OCI-LY7 (cell line): ENCODE measurements around the gene LINGO3. TPM values are rescaled to one million over a fixed set of nuclear protein-coding genes. Genes with fewer than 3 reads are reported as not detected.

Experiments
- BruUV-seq: library from RNA; stranded (reverse); fragments of 400-500 nt; replicated peaks from 2 replicates; lab custom pipeline; 2021; lab: Mats Ljungman, UMichigan
- CTCF ChIA-PET: fragments of 300-600 bp; sonication (Branson Sonifier 250); formaldehyde crosslinking; loops from one replicate; lab custom pipeline; 2022; ENCODE audit warnings: antibody characterized with exemption; ENCODE audit not compliant: unreplicated experiment; lab: Charles Lee
- POLR2A ChIA-PET: fragments of 300-600 bp; sonication (Branson Sonifier 250); formaldehyde crosslinking; loops from one replicate; lab custom pipeline; 2022; ENCODE audit warnings: antibody characterized with exemption; lab: Charles Lee
- DNase-seq: peaks from one replicate; pipeline ENCODE4 v3.0.0-alpha.2; 2015; ENCODE audit warnings: low spot score
- H2AFZ ChIP-seq: fragments of 200-600 bp; sonication (generic), shearing (Covaris generic); 2 replicates; pipeline ENCODE4 v1.6.1; 2014; ENCODE audit warnings: mild to moderate bottlenecking, antibody characterized with exemption, low read length, moderate library complexity
- H3K27ac ChIP-seq: fragments of 200-600 bp; sonication (generic); 2 replicates; pipeline ENCODE4 v1.5.1; 2014; ENCODE audit warnings: mixed run types, low read depth, mild to moderate bottlenecking, moderate library complexity, low read length, inconsistent platforms; ENCODE audit not compliant: poor library complexity, severe bottlenecking
- H3K36me3 ChIP-seq: fragments of 200-600 bp; sonication (generic); 2 replicates; pipeline ENCODE4 v1.6.1; 2014; ENCODE audit warnings: mild to moderate bottlenecking, antibody characterized with exemption, low read length, moderate library complexity, mixed read lengths; ENCODE audit not compliant: insufficient read depth
- H3K4me1 ChIP-seq: fragments of 200-600 bp; sonication (generic); 2 replicates; pipeline ENCODE4 v1.5.1; 2014; ENCODE audit warnings: mild to moderate bottlenecking, low read length; ENCODE audit not compliant: insufficient read depth, poor library complexity, severe bottlenecking
- H3K4me2 ChIP-seq: fragments of 200-600 bp; sonication (generic); 2 replicates; pipeline ENCODE4 v1.6.1; 2014; ENCODE audit warnings: mild to moderate bottlenecking, low read length
- H3K4me3 ChIP-seq: fragments of 200-600 bp; sonication (generic); 2 replicates; pipeline ENCODE4 v1.5.1; 2014; ENCODE audit warnings: mild to moderate bottlenecking, low read depth, low read length; ENCODE audit not compliant: poor library complexity, severe bottlenecking
- H3K79me2 ChIP-seq: fragments of 200-600 bp; sonication (generic); 2 replicates; pipeline ENCODE4 v1.6.1; 2016; ENCODE audit warnings: low read depth, mild to moderate bottlenecking, low read length, moderate library complexity, mixed read lengths; ENCODE audit not compliant: insufficient read depth
- H3K9me2 ChIP-seq: fragments of 200-600 bp; sonication (generic); 2 replicates; pipeline ENCODE4 v1.6.1; 2016; ENCODE audit warnings: mild to moderate bottlenecking, low read length, mixed read lengths; ENCODE audit not compliant: insufficient read depth
- H3K9me3 ChIP-seq: fragments of 200-600 bp; sonication (generic); 2 replicates; pipeline ENCODE4 v1.6.1; 2014; ENCODE audit warnings: mild to moderate bottlenecking, mixed run types, low read length, mixed read lengths
- H4K20me1 ChIP-seq: fragments of 200-600 bp; sonication (generic); 2 replicates; pipeline ENCODE4 v1.6.1; 2014; ENCODE audit warnings: mild to moderate bottlenecking, antibody characterized with exemption, low read length, moderate library complexity, mixed read lengths; ENCODE audit not compliant: insufficient read depth
- EZH2phosphoT487 ChIP-seq: fragments of 200-600 bp; sonication (generic); IDR thresholded peaks from 2 replicates; pipeline ENCODE4 v1.6.1; 2018; ENCODE audit warnings: low read depth, borderline replicate concordance, mild to moderate bottlenecking, mixed run types, antibody characterized with exemption, low read length, moderate library complexity, mixed read lengths
- intact Hi-C: fragments of 100-400 bp; cut with micrococcal nuclease; formaldehyde crosslinking; loops from one replicate; pipeline ENCODE4 v1.10.0; 2022; ENCODE audit not compliant: unreplicated experiment
- total RNA-seq, 2 experiments: library from RNA; depleted of rRNA in 1 of 2; stranded (reverse); fragments of >200 nt in 1 of 2; shearing (Covaris generic) in 1 of 2; gene quantifications; 2 replicates each; pipeline ENCODE4 v1.2.3, GENCODE V29; 2014 to 2022
- TF ChIP-seq, protein P1 (sequence below): fragments of 200-600 bp; sonication (generic); conservative IDR thresholded peaks from 2 replicates; pipeline ENCODE4 v1.5.1; 2014; ENCODE audit warnings: mild to moderate bottlenecking, antibody characterized with exemption, low read length, moderate library complexity, mixed read lengths

The LINGO3 gene
- total RNA-seq, 2 experiments from 2014 or later: 0.13 to 0.38 TPM

DNA sequence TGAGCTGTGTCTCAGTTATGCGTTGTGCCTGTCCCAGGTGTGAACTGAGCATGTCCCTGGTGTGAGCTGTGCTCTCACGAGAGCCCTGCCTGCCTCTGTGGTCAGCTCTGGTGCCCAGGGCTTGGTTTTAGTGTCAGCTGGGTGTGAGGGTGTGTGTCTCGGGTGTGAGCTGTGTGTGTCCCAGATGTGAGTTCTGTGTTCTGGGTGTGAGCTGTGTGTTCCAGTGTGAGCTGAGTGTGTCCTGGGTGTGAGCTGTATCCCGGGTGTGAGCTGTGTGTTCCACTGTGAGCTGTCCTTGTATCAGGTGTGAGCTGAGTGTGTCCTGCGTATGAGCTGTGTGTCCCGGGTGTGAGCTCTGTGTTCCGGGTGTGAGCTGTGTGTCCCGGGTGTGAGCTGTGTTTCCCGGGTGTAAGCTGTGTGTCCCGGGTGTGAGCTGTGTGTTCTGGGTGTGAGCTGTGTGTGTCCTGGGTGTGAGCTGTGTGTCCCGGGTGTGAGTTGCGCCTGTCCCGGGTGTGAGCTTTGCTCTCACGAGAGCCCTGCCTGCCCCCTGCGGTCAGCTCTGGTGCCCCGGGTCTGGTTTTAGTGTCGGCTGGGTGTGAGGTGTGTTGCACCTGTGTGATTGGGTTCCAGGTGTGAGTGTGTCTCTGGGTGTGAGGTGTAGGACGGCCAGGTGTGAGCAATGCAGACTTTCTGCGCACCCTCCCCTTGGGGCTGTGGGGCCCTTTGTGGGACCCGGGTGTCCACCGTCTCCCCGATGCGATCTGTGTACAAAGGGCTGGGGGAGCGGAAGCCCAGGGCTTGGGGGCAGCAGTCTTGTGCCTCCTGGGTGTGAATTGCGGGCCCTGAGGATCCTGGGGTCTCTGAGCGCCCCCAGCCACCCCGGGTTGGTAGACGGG is 18.9 kb downstream of the LINGO3 start:
- Histone ChIP-seq H3K79me2 (no peaks in the 10 kb centered on the region), H3K9me3 (no peaks in the 10 kb centered on the region), H3K4me3 (peak overlapping the region; percentile 73), H3K4me1 (peaks cover 38% of the 10 kb centered on the region), H3K9me2 (no peaks in the 10 kb centered on the region), H4K20me1 (no peaks in the 10 kb centered on the region), H3K27ac (peak overlapping the region; percentile 86), H3K4me2 (peak overlapping the region; percentile 76), H3K36me3 (no peaks in the 10 kb centered on the region), H2AFZ (peak overlapping the region; percentile 69; the same call in 1 of the 2 replicates)
- ChIA-PET CTCF (interaction anchor here (0.6 to 1.0 kb wide), 2 partner anchors 15 to 29 kb away, joined by 3 to 9 read pairs; no protein-coding TSS in a partner anchor), POLR2A (interaction anchor here (0.6 to 1.6 kb wide), 8 partner anchors 39 to 414 kb away, joined by 3 to 7 read pairs (median 3); partner anchors contain the start of genes GADD45B, LMNB2 and LSM7)
- TF ChIP-seq EZH2phosphoT487: no peak
- TF ChIP-seq, protein P1, sequence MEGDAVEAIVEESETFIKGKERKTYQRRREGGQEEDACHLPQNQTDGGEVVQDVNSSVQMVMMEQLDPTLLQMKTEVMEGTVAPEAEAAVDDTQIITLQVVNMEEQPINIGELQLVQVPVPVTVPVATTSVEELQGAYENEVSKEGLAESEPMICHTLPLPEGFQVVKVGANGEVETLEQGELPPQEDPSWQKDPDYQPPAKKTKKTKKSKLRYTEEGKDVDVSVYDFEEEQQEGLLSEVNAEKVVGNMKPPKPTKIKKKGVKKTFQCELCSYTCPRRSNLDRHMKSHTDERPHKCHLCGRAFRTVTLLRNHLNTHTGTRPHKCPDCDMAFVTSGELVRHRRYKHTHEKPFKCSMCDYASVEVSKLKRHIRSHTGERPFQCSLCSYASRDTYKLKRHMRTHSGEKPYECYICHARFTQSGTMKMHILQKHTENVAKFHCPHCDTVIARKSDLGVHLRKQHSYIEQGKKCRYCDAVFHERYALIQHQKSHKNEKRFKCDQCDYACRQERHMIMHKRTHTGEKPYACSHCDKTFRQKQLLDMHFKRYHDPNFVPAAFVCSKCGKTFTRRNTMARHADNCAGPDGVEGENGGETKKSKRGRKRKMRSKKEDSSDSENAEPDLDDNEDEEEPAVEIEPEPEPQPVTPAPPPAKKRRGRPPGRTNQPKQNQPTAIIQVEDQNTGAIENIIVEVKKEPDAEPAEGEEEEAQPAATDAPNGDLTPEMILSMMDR: no peak
- no TSS peak for BruUV-seq
- DNase-seq: no peak
- intact Hi-C loops: no loop called here

DNA sequence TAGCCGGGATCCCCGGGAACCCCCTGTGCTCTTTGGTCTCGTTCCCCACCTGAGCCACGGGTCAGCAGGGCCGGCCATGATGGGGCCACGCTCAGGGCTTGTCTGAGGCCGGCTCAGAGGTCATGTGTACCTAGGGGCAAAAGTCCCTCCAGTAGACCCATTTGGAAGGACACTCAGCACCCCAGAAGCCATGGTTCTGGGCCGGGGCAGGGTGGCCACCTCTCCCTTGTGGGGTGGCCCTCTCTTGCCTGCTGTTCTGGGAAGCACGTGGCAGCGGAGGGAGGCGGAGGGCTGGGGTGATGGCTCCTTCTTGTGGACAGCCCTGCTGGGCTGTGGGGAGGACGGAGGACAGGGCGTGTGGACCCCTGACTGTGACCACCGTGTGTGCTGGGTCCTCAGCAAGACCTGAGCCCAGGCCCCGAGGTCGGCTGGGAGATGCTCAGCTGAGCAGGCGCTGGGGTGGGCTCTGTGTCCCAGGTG is 19.6 kb downstream of the LINGO3 start:
- ChIA-PET POLR2A (interaction anchor here (0.5 to 1.6 kb wide), 7 partner anchors 14 to 187 kb away, joined by 3 to 7 read pairs (median 5); partner anchors contain the start of genes GADD45B, LMNB2 and LSM7), CTCF (no interaction called here)
- peaks cover 38% of the 10 kb centered on the region for H3K4me1 ChIP-seq
- DNase-seq: no peak
- TF ChIP-seq, protein P1: no peak
- no peak for TF ChIP-seq EZH2phosphoT487
- no peaks in the 10 kb centered on the region for H3K9me3 ChIP-seq
- no peak overlapping the region for H3K4me3 ChIP-seq
- no peak overlapping the region; the same call in 1 of the 2 replicates for H2AFZ ChIP-seq
- no peaks in the 10 kb centered on the region for H3K36me3 ChIP-seq
- H4K20me1 ChIP-seq: no peaks in the 10 kb centered on the region
- H3K9me2 ChIP-seq: no peaks in the 10 kb centered on the region
- BruUV-seq: no TSS peak
- intact Hi-C loops: no loop called here
- no peak overlapping the region for H3K27ac ChIP-seq
- no peaks in the 10 kb centered on the region for H3K79me2 ChIP-seq
- H3K4me2 ChIP-seq: peak overlapping the region; percentile 76
